GM19239 (cell line): Measurements from ENCODE around the gene INPP4B.

Source experiments
- DNase-seq: peaks from one replicate; pipeline ENCODE4 v3.0.0; 2011; ENCODE audit warnings: low spot score; ENCODE audit not compliant: insufficient read length
- FAIRE-seq: peaks from 2 replicates; lab custom pipeline; 2011; peaks lifted over from hg19 to GRCh38; lab: Jason Lieb, UNC

Gene INPP4B

DNA sequence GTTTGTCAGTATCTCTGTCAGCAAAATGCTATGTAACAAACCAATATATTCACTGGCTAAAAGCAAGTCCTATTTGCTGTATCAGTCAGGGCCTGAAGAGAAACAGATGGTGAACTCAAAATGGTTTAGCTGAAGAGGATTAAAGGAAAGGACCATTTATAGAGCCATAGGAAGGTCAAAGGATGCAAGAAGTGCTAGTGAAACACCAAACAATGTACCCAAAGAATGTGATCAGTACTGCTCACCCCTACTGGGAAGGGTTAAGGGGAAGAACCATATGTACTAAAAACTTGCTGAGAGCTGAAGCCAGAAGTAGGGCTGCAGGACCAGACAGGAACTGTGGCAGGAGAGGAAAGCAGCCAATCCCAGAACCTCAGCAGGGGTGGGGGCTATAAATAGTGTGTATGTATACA lies 479.3 kb downstream of the INPP4B start:
- FAIRE-seq (no peak), DNase-seq (no peak)

DNA sequence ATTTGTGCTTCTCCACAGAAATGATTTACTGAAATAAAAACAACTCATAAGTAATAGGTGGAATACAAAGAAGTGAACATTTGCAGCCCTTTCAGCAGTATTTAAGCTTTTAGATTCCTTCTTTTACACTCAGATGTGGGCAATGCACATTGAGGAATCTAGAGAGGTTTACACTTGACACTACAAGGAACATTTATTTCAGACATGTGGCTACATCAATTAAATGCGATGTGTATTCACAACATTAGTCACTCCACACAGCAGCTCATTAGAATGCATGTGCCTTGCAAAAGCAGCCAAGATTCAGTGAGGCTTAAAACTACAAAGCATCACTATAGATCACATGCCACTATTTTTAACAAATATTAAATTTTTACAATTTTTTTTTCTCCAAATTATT lies 480.7 kb downstream of the INPP4B start:
- FAIRE-seq (no peak), DNase-seq (no peak)

DNA sequence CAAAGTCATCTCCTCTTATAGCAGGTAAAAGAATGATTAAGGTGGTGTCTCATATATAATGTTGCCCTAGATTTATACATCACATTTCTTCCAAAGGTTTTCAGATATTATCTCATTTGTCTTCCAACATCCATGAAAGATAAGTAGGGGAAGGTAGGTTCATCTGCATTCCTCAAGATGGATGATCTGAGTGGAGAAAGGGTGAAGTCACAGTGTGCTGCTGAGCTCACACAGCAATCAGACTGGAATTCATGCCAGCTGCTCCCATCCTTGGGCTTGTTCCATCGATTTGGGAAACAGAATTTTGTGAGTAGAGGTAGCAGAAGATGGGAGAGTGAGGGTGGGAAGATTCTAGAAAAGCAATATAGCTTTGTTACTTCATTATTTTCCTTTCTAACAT lies 482.4 kb downstream of the INPP4B start:
- no peak for FAIRE-seq
- no peak for DNase-seq

DNA sequence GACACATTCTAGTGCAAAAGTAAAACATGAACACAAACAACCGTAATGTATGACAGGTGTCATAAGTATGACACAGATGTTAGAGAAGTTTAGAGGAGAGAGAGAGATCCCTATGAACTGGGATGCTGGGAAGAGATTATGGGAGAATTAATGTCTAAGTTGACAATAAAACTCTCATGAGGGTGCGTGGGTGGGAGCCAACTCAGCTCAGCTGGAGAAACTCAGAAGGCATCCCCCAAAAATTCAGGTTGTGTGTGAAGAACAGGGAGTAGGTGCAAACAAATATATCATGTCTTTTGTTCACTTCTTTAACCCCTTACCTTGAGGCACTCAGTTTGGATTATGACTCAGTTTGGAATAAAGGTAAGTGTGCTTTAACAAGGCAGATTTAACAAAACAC lies 484.1 kb downstream of the INPP4B start:
- FAIRE-seq: no peak

DNA sequence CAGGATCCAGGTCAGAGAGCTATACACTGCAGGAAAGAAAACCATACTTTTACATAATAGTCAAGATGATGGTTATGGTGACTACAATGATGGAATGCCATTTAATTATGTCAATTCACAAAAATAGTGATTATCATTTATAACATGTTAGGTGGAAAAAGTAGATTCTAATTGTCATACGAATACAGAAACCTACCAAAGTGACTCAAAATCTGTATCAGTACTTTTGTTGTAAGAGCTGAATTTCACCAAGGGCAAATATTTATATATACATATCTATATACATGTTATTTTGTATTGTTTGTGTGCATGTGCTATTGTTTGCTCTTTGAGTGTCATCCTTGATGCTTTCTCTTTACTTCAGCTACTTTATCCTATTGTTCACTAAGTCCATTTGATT lies 485.4 kb downstream of the INPP4B start:
- no peak for FAIRE-seq
- no peak for DNase-seq

More for the DNA sequence above, 484.1 kb downstream of the INPP4B start:
- no peak for DNase-seq

DNA sequence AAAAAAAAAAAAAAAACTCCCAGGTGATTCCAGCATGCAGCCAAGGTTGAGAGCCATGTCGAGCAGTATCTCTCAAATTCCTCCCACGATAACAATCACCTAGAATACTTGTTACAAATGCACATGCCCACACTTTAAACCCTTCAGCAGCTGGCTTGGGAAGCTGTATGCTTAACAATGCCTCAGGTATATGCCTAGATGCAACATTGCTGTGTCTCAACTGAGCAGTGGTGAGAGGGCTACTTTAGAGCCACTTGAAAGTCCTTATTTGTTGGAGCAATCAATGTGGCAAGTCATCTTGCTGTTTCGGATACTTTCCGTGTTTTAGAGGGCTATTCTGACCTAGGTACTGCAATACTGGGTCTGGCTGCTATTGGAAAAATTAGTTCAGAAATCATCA lies 487.4 kb downstream of the INPP4B start:
- FAIRE-seq (no peak), DNase-seq (no peak)

DNA sequence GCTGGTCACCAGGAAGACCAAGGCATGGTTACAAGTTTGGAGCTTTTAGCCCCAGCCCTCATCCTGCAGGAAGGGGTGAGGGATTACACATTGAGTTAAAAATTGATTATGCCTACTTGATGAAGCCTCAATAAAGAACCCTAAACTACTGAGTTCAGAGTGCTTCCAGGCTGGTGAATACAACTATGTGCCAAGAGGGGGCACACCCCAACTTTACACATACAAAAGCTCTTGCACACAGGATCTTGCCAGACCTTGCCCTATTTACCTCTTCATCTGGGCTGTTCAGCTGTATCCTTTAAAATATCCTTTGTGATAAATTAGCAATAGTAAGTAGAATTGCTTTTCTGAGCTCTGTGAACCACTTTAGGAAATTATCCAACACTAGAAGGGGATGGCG lies 489.3 kb downstream of the INPP4B start:
- no peak for DNase-seq
- no peak for FAIRE-seq

DNA sequence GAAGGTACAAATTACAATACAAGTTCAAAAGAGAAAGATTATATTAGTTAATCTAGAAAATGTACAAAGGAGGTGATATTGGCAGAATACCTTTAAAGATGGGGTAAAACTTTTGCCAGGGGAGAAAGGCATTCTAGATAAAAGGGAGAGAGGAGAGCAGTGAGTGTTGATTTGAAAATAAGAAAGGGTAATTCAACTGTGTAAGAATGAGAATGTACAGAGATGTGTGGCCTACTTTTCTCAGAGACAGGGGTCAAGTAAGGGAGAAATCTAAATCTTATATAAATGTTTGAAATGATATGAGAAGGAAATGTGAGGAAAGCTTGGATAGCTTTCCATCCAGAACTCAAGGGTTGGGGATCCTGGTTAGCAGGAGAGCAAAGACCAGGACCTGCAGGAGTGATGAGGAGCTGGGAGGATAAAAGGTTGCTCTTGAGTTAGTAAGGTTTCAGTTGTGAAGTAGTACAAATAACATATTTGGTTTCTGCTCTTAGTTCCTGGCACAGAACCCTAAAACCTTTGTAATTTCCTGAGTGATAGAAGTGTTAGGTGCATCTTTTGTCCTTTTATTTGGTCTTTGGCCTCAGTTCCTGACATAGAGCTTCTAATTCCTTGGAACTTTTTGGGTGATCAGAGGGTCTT lies 489.9 kb downstream of the INPP4B start:
- FAIRE-seq (no peak), DNase-seq (no peak)

DNA sequence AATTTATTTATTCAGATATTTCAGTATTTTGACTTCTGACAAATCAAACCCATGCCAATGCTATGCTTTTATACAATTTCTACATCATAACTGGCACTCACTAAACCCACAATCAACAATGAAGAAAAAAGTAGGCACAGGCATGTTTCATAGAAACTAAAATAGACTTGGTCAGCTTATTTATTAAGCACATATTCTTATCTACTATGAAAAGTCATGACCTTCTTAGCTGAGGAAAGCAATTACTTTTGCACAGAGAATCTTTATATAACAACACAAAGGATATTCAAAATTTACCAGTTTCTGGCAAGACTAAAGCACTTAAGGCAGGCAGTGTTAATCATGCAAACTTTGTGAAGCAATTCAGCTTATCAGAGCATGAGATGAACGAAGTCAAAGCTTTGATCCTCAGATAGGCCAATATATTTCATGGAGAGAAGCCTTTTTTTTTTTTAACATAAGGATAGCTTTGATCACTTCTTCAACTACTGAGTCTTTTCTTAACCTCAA lies 490.6 kb downstream of the INPP4B start:
- DNase-seq: no peak
- FAIRE-seq: no peak

DNA sequence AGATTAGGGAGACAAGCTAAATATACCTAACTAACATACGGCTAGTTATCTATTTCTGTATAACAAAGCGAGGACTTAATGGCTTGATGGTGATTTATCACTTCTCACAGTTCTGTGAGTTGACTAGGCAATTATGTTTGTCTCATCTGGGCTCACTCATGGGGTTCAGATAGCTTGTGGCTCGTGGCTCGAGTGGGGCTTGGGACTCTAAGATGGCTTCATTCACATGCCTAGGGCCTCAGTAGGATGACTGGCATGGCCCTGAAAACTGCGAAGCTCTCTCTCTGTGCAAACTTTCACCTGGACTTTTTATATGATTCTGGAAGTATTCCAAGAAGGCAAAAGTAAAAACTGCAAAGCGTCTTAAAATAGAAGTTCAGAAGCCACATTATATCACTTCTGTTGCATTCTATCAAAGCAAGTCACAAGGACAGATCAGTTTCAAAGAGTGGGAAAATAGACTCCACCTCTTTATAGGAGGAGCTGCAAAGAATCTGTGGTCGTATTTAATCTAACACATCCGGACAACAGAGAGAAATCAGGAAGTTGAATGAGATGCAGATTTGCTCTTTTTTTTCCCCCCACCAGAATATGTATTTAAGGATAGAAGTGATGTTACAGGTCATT lies 491.2 kb downstream of the INPP4B start:
- DNase-seq: no peak

DNA sequence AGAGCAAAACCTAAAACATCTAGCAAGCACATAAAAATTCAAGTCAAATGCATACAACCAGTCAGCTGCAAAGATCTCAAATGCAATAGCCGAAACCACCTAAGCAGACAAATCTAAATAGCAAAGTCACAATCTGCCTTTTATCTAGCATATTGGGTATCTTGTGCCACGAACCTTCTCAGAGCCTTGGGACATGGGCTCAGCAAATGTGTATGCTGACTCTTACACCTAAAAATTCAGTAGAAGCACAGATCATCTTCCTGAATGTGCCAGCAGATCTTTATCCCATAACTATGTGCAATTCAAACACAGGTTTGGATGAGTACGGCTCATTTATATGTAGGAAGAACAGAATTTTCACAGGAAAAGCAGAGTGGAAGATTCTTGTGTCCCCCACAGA lies 492.1 kb downstream of the INPP4B start:
- DNase-seq (no peak), FAIRE-seq (no peak)

More for the DNA sequence above, 491.2 kb downstream of the INPP4B start:
- FAIRE-seq: no peak

DNA sequence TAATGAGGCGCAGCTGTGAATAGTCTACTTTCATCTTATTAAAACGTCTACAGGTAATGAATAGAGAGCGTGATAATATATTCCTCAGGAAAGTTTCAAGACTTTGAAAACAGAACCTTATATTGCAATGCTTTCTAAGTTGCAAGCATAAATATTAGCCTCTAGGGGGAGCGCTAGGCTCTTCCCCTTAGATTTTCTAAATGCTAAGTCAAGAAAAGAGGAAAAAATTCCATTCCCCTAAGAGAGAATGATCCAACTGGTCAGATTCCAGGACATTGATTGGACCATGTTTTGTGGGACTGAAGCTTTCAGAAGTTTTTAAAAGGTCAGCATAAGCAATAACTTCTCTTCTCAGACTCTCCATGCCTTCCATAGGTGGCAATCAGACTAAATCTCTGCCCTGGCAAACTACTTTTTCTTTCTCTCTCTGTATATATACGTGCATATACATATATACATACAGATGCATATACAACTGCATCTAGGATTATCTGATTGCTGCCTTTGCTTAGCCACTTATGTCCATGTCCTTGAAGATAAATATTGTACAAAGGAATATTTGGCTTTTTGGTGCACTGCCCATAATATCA lies 492.9 kb downstream of the INPP4B start:
- peak; percentile 86 for FAIRE-seq

DNA sequence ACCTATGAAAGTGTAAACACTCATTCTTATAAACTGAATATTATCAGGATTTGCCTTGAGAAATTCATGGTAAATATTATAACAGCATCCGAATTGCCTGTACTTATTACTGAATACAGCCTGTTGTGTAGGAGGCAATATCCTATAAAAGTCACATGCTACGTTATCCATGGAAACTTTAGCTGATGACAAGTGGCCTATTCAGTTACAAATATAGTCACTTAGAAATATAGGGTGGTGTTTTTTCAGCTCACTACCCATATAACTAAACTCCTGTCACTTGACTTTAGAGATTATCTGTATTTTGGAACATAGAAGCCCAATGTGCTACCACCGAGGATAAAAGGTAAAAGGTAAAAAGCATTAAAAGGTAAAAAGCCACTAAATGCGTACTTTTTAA lies 493.4 kb downstream of the INPP4B start:
- DNase-seq (no peak), FAIRE-seq (no peak)

More for the DNA sequence above, 492.9 kb downstream of the INPP4B start:
- DNase-seq: no peak

DNA sequence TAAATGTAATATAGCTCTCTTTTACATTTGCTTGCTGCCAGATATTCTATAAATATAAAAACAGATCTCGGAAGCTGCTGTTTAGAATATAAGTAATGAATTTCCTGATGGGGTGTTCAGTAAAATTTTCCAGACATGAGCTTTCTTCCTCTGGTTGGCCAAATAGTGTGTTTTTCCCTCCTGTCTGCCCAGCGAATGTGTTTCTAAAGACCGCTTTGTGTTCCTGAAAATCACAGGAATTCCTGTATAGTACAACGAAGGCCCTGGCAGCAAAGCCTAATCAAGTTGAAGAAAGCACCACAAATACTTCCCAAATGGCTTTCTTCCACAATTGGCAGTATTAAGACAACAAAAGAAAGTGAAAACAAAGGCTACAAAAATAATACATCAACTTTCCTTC lies 494.1 kb downstream of the INPP4B start:
- FAIRE-seq (no peak), DNase-seq (no peak)

DNA sequence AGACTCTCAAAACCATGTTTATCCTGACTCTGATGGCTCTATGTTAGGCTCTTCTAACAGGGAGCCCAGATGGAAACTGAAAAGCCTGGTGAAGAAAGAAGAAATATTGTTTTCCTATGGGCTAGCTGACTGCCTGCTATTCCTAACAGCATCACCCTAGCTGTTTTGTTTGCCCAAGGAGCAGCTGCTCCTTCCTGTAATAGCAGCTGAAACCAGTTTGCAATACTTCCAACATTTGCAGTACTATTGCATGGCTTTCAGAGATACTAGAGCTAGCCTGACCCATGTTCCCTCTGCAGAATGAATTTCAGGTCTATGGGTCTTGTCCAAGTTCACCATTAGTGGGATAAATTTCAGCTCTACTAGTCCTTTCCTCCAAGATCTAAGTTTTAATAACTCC lies 495.2 kb downstream of the INPP4B start:
- FAIRE-seq (no peak), DNase-seq (no peak)

DNA sequence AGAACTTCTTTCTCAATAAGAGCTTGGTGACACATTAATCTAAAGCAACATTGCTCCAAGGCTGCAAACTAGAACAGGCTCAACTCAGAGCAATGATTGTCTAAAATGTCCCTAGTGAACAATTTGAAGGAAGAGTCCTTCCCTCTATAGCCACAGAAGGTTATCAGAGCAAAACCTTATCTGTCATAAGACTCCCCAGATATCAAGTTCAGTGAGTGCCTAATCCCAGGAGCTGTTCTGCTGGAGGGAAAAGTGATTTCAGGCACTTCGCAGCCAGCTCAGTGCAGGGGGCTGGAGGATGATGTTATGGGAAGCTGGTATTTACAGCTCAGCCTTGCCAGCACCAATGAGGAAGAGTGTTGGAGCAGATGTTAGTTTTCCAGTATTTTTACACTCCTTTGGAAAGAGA lies 497.5 kb downstream of the INPP4B start:
- FAIRE-seq (no peak), DNase-seq (no peak)

DNA sequence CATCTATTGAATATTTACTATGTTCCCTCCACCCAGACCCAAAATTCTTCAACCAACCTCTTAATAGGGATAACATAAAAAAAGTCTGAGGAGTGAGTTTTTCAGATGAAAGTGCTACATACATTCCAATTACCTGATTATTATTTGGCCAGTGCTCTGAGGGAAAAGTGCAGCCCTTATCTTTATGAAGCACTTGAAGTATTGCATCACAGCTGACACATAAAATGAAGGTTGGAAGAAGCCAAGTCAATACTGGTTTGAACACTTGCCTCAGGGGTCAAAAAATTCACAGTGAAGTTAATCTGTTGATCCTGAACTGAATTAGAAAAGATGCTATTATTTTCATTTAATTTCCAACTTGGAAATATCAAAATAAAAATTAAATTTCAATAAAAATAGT lies 498.9 kb downstream of the INPP4B start:
- no peak for DNase-seq
- no peak for FAIRE-seq

DNA sequence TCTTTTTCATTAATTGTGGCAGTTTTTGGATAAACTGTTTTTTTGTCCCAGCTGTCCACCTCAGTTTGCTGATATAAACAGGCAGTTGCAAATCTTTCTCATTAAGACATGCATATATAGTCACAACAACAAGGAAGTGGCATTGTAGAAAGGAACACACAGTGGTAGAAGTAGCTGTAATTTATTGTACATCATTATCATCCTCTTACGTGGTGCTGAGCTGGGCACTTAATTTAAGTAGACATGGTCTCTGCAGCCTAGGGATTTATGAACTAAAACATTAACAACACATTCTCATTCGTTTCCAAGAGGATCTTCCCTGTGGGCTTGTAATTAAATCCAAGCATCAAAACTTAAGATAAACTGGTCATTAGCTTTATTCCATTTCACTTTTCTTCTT lies 500.2 kb downstream of the INPP4B start:
- DNase-seq (no peak), FAIRE-seq (no peak)

DNA sequence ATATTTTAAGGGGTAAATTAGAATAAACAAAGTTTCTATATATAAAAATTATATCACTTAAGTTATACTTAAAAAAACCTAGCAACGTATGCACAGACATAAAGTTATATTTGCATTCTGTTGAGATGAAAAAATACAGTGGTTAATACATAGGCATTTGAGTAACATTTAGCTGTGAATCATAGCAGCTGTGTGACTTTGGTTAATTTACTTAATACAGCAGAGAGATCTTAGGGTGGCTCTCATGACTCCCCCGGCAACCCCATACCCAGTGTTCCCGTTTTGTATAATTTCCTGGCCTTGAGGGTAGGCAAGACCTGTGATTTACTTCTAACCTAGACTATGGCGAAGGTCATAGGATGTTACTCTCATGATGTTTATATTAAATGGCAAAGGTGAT lies 504.8 kb downstream of the INPP4B start:
- FAIRE-seq (no peak), DNase-seq (no peak)

DNA sequence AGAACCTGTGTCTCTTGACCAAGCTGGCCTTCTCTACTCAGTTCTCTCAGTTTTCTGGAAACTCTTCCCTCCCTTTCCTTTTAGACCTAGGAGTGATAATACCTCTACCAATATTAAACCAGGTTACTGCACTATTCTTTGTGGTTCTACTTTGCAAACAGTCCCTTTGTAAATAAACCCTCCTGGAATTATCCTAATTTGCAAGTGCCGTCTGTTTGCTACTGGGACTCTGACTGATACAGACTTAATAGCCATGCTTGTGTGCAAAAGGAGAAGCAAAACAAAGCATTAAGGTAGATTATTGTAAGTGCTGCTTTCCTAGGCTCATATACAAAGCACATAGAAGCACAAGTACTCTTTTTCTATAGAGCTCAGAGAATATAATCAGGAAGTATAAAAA lies 507.0 kb downstream of the INPP4B start:
- DNase-seq (no peak), FAIRE-seq (no peak)

DNA sequence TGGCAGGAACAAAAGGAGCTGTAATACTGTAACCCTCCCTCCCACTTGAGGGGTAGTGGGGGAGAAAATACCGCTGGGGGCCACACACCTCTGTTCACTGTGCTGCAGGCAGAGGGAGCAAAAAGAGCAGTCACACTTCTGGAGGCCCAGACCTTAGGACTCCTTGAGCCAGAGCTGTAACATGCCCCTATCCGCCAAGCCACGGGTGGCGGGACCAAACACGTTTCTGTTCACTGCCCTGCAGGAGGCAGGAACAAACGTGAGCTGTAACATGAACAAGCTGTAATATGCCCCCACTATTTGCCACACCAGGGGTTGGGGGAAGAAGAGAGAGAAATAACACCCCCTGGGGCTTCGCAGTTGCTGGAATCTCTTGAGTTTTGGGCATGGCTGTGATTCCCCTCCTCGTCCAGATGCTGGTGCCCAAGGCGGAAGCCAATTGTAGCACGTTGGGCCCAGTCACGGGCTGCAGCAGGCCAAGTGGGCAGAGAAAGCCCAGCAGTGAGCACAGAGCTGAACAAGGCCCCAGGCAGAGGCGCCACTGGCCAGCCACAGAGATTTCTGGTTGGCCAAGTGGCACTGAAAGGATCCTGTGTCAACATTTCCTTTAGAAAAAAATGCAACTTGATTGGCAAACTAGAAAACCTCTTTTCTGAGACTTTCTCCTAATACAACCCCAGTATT lies 509.7 kb downstream of the INPP4B start:
- no peak for FAIRE-seq
- no peak for DNase-seq
